NCI-H460 (cell line): ENCODE measurements around the gene CTBP2. TPM values are rescaled to one million over a fixed set of nuclear protein-coding genes. Genes with fewer than 3 reads are reported as not detected.

Experiments used
- DNase-seq: peaks from one replicate; pipeline ENCODE4 v3.0.0-alpha.2; 2016; ENCODE audit warnings: low read depth; ENCODE audit errors: extremely low read depth
- total RNA-seq: library from RNA; depleted of rRNA; stranded (reverse); fragments of >200 nt; shearing (Covaris generic); gene quantifications from 2 replicates; pipeline ENCODE4 v1.2.3, GENCODE V29; 2014

The CTBP2 gene
- total RNA-seq, 1 experiment from 2014 or later: 75.1 TPM

DNA sequence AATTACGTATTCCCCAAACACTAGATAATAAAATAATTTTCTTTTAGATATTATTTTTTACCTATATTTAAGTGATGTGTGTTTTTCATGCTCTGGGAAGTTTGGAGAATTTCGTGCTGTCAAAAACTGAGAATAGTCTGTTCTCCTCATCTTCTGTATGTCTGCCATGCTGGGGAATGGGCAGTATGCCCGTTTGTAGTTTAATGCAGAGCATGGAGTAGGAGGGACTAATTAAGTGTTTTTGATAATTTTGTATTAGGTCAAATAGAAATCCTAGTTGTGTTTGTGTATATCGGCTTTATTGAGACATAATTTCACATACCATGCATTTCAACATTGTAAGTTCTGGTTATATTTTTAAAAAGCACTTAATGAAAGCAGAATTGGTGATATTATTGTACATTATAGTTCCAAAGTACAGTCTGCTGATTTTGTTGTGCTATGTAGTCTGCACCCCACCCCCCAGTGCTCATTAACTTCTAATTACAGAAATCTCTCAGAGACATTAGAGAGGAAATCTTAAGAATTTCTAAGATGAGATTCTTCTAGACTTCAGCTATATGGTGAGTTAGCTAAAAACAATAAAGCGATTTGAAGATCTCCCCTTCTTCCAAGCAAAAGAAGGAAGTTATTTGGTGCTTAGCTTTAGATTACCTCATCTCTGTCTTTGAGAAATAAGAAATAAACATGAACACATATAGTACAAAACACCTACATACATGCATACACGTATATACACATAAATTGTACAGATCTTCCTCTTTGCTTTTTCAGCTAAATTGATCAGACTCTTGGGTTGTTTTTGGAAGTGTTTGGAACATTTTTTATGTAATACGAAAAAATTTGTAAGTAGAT is 196.3 kb downstream of the CTBP2 start:
- no peak for DNase-seq

DNA sequence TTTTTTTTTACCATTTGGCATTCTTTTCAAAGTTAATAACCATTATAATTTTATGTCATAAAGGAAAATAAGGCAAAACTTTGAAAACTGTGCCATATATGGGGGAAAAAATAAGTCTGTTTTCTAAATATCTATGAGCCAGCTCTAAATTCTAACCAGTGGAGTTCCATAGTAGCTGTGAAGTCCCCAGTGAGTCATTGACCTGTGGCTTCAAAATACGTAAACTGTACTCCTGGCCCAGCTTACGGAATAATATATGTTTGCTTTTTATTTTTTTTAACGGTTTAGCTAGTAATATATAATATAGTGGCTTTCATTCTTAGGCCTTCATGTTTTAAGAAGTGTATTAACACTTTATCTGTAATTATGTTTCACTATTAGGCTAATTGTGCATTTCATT is 197.9 kb downstream of the CTBP2 start:
- no peak for DNase-seq

DNA sequence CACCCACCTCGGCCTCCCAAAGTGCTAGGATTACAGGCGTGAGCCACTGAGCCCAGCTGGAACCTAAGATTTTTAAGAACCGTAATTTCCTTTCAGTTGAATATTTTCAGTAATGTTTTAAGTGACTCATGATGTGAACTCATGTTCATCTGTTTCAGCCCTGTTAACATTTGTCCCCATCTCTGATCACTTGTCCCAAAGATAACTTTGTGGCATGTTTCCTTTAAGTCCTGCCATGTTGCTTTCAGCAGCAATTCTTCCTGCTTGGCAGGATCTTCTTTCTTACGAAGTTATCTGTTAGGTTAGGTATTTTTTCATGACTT is 199.2 kb downstream of the CTBP2 start:
- no peak for DNase-seq

DNA sequence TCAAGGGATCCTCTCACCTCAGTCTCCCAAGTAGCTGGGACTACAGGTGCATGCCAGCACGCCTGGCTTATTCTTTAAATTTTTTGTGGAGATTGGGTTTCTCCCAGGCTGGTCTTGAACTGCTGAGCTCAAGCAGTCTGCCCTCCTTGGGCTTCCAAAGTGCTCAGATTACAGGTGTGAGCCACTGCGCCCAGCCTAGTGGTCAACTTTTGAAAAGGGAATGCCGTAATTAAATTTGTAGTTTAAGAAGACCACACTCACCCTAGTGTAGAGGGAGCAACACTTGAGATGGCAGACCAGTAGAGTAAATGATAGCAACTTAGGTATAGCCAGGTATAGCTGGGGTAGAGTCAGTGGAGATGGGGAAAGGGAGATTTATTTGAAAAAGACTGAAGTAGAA is 200.8 kb downstream of the CTBP2 start:
- no peak for DNase-seq

DNA sequence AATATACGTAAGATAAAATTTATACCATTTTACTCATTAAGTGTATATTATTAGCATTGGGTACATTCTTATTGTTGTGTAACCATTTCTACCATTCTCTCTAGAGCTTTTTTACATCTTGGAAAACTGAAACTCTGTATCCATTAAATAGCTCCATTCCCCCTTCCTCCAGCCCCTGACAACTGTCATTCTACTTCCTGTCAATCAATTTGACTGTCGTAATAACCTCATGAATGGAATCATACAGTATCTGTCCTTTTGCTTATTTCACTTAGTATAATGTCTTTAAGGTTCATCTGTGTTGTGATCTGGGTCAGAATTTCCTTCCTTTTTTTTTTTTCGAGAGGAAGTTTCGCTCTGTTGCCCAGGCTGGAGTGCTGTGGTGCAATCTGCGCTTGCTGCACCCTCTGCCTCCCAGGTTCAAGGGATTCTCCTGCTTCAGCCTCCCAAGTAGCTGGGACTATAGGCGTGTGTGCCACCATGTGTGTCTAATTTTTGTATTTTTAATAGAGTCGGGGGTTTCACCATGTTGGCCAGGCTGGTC is 202.9 kb downstream of the CTBP2 start:
- DNase-seq: no peak

- DNase-seq: no peak
Observed at GRCh38 chr10:124956764-124957163, 203.6 kb downstream of the CTBP2 start.

DNA sequence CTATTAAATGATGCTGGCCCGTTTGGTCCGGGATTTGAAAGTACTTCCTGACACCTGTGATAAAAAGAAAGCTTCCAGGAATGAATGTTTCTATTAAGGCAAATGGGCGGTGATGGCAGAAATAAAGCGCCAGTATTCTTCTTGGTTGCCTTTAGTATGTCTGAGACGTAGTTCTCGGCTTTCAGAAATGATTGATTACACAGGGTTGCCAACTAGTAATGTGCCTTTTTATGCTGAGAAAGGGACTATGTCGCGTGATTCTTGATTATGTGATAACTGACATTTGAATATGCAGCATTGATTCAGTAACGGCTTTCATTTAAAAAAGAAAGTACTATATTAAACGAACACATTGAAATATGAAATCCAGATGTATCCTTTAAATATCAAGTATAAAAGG is 204.5 kb downstream of the CTBP2 start:
- no peak for DNase-seq

GRCh38 chr10:124955243-124955642 is 205.1 kb downstream of the CTBP2 start:
- DNase-seq: no peak

DNA sequence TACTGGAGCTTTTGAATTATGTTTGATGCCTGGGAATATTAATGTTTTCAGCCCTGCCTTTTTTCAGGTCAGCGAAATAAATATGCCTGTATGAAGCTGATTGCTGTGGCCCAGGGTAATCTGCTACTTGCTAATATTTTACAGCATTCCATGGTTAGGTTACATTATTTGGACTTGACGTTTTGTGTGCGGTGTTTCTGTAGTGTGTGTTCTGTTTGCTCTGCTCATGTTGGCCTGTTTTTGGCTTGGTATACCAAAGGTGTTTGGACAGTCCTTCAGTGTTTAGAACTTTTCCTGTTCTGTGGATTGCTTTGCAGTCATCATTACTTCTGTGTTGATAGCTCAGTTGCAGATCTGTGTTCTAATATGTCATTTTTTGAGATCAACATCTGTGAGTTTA is 206.9 kb downstream of the CTBP2 start:
- DNase-seq: no peak

- no peak for DNase-seq
Observed at GRCh38 chr10:124952123-124952522, 208.2 kb downstream of the CTBP2 start.

GRCh38 chr10:124949543-124949942 is 210.8 kb downstream of the CTBP2 start:
- DNase-seq: no peak

- peak; percentile 6 for DNase-seq
Observed at GRCh38 chr10:124946945-124947344, 213.4 kb downstream of the CTBP2 start.

- no peak for DNase-seq
Observed at GRCh38 chr10:124944982-124945381, 215.4 kb downstream of the CTBP2 start.

GRCh38 chr10:124943301-124944092 is 216.9 kb downstream of the CTBP2 start:
- peak; percentile 9 for DNase-seq

DNA sequence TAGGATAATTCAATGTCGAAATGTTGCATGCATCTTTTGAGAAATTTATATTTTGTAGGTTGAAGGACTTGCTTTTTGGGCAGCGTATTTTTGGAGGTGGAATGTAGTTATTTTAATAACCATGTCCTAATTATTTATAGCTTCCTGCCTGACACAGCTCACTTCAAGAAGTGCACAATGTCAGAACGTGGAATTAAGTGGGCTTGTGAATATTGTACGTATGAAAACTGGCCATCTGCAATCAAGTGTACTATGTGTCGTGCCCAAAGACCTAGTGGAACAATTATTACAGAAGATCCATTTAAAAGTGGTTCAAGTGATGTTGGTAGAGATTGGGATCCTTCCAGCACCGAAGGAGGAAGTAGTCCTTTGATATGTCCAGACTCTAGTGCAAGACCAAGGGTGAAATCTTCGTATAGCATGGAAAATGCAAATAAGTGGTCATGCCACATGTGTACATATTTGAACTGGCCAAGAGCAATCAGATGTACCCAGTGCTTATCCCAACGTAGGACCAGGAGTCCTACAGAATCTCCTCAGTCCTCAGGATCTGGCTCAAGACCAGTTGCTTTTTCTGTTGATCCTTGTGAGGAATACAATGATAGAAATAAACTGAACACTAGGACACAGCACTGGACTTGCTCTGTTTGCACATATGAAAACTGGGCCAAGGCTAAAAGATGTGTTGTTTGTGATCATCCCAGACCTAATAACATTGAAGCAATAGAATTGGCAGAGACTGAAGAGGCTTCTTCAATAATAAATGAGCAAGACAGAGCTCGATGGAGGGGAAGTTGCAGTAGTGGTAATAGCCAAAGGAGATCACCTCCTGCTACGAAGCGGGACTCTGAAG is 217.8 kb downstream of the CTBP2 start:
- no peak for DNase-seq

DNA sequence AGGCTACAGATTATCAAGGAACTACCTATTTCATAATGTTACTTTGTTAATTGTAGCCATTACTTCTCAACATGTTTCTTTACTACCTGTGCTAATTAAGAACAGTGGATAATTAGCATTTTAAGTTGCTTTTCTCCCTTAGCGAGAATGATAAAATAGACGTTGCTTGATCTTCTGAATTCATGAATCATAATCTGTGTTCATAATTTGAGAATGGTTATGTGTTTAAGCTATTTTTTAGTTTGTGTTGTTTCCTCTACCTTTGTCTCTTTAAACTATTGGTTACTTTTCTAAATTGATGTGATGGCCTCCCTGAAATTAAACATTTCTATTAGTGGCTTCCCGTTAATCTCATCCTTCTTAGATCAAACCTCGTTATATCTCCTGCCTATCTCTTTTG is 218.5 kb downstream of the CTBP2 start, which contains the start of gene ZRANB1:
TSS of gene ZRANB1 (plus strand) at position 301 of the 400 bp plus-strand sequence. CDS start 371 bp downstream, outside the sequence.
- no peak for DNase-seq

DNA sequence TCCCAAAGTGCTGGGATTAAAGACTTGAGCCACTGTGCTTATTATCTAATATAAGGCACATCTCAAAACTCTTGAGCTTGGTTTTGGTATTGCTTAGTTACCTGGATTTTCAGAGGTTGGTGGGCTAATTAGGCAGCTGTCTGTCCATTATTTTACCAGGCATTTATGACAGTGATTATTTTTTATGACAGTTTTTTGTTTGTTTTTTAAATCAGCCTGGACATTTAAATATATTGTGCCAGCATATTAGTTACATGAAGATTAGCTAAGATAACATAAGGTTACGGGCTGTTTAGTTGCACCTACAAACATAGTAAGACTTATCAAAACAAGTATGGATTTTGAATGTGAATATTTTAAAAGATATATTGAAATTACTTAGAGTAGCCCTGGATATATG is 221.1 kb downstream of the CTBP2 start:
- no peak for DNase-seq

DNA sequence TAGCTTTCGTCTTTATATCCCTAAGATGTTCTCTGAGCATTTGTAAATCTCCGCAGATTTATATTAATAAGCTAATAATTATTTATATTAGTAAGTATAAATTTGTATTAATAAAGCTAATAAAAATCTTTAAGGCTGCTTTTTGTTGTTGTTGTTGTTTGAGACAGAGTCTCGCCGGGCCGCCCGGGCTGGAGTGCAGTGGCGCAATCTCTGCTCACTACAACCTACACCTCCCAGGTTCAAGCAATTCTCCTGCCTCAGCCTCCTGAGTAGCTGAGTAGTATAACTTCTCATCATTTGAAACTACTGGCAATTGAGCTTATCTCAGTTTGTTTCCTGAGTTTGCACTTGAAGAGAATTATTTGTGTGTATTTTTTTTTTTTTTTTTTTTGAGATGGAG is 223.6 kb downstream of the CTBP2 start:
- no peak for DNase-seq

GRCh38 chr10:124935946-124936345 is 224.4 kb downstream of the CTBP2 start:
- no peak for DNase-seq
